NCI-H524 treated with DMSO at 0.1 percent for 48 hours (cell line): ENCODE measurements around the gene NTF3.

Source experiments
- DNase-seq: peaks from one replicate; lab custom pipeline; 2025; lab: John Stamatoyannopoulos, UW

The NTF3 gene

DNA sequence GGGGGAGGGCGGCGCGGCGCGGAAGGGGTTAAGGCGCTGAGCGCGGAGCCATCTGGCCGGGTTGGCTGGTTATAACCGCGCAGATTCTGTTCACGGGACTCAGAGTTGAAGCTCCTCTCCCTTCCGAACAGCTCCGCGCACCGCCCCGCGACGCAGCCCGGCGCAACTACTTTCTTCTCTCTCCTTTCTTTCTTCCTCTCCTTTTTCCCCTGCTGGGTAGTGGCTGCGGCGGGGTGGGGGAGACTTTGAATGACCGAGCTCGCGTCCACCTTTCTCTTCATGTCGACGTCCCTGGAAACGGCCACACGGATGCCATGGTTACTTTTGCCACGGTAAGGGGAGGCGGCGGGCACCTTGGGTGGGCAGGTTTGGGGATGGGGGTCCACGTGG lies at the start of gene NTF3:
Gene NTF3, plus strand, starts transcription at position 98 of the 390 bp plus-strand sequence. Its CDS starts 217 bp downstream, at position 315.
- no peak for DNase-seq

DNA sequence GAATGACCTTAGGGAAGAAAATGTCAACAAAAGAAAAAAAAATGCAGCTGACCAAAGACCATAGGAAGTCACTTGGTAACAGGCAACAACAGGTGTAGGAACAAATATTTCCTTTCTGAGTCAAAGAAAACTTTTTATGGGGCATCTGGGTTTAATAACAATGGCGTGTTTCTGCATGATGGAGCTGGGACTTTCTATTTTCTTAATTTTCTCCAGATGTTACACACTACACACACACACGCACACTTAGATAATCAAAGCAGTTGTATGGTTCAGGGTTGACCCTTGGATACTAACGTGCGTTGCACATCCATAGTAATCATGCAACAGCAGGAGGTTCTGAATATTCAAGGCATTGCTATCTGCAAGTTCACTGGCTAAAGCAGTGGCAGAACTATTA lies 47.9 kb upstream of the NTF3 start:
- DNase-seq = no peak

- DNase-seq = no peak
Measured at GRCh38 chr12:5388581-5389535, 43.0 kb upstream of the NTF3 start.

DNA sequence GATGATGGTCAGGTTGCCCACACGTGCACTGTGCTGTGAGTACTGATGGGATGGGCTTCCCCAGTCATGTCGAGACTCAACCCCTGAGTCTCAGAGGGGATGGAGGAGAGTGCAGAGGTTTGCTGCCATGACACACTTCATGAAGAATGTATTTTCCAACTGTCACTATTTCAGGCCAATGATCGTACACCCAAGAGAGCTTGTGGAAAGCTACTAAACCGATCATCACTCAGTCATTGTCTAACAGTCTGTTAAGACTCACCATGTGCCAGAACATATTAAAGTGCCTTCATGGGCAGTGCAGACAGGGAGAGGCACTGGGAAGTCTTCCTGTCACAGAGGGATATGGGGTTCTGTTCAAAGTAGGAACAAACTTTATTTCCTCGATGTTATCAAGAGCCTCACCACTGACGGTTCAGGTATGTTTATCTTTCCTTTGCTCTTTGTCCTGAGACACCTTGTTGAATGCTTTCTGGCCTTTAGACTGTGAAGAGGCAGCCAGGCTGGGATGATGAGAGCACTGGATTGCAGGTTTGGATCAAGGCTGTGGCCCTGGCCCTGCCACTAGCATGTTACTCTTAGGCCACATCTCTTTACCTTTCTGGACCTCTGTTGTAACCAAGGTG lies 41.6 kb upstream of the NTF3 start:
- no peak for DNase-seq

GRCh38 chr12:5391653-5392052 lies 40.3 kb upstream of the NTF3 start:
- DNase-seq = no peak

- no peak for DNase-seq
Measured at GRCh38 chr12:5392961-5393360, 38.9 kb upstream of the NTF3 start.

DNA sequence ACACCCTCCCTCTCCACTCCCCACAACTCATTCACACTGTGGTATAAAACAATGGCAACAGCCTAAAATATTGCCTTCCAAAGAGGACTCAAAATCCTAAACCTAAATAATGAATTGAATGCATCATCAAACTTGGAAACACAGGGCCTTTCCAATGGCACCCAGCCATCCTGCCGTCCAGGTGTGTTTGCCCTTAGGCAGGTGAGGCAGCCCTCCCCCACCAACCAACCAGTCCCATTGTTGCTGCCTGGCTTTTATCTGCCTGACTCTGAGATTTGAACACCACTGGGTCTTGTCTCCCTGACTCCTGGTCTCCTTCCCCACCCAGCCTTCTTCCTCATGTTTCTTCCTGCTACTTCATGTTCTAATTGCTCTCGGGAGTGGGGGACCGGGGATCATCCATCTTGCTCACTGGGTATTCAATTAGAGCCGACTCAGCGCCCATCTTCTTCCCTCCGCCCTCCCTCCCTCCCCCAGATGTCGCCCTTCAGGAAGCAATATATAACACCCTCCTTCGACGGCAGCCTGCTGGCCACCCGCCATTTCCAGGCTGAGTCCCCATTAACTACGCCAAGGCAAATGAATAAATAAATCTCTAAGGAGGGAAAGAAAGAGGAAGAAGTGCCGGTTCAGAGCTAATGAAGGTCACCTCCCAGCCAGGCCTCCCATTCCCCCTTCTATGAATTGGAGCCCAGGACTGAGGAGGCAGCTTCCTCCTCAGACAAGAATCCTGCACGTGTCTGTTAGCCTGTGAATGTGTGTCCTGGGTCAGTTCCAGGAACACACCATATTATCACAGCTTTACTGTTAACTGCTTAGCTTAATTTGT lies 36.3 kb upstream of the NTF3 start:
- DNase-seq = no peak

- DNase-seq = no peak
Measured at GRCh38 chr12:5396541-5396940, 35.4 kb upstream of the NTF3 start.

GRCh38 chr12:5399266-5399665 lies 32.6 kb upstream of the NTF3 start:
- no peak for DNase-seq

DNA sequence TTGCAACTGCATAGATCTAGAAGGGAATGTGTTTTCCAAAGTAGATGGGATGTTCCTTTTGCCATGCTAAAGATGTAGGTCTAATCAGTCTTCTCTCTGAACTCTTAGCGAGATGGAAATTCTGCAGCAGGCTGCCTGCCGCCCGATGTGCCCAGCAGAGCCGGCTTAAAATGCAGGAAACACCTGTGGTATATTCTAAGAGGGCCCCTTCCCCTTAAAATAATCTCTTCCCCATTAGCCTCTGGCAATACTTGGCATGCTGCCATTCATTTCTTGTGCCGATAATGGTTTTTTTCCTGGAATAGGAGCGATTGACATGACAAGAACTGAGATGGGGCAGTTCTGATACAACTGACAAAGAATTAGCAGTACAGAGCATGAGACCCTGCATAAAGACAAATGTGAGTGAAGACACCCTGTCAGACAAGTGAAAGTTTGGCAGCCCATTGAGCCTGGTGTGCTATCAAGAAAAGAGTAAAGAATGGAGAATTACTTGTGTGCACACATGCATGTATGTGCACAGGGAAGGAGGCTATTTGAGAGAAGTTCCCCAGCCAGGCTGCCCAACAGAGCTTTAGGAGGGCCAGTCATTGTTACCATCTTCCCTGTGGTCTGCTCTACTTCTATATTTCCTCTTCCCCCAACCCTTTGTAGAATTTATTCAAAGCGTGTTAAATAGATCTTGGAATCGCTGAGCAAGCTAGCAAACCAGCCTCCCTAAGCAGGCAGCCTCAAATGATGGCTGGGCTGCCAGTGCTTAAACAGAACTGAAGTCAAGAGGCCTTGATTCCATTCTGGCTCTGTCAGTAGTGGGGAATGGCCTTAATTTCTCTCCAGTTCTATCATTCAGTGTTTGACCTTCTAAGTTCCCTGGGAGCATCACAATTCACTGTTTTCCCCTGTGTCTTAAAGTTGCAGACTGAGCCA lies 29.6 kb upstream of the NTF3 start:
- no peak for DNase-seq

GRCh38 chr12:5403411-5403810 lies 28.5 kb upstream of the NTF3 start:
- no peak for DNase-seq

DNA sequence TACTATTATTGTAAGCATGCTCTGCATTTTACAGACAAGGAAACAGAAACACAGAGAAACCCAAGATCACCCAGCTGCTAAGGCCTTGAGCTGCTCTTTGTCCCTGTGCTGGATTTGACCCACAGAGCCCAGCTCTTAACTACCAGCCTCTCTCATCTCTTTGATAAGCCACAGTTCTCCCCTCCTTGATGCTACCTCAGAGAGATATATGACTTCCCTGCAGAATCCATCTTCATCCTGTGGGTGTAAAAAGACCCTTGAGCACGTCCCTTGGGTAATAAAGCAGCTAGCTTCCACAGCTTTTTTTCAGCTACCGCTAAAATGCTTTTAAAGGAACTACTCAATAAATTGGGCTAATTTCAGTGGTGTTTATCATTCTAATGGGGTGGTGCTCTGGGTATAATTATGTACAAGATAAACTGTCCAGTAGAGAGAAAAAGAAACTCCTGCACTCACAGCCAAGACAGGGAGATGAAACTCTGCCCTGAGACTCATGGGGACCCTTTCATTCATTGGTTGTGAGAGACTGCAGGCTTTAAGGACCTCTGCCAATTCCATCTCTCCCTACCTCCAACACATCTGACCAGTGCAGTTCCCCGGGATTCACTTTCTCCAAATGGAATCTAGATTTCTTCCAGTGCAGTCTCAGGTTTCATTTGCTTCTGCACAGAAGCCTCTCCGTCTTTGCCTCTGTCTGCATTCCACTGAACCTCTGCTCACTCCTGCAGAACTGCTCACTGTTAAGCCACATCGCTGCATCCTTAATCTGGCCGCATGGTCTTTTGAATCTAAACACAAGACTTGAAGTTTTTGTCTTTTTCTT lies 24.7 kb upstream of the NTF3 start:
- DNase-seq = no peak

GRCh38 chr12:5409619-5410018 lies 22.3 kb upstream of the NTF3 start:
- no peak for DNase-seq

DNA sequence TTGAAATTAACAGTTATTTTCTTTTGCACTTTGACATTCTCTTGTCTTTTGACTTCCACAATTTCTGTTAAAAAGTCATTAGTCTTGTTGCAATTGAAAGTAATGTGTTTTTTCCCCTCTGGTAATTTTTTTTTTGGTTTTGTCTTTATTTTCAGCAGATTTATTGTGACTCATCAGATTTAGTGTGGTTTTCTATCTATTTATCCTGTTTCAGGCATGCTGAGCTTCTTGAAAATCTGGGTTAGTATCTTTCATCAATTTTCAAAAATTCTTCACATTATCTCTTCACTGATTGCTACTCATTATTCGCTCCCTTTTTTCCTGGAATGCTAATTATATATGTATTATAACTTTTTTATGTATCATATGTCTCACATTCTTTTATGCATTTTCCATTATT lies 15.3 kb upstream of the NTF3 start:
- DNase-seq = no peak

DNA sequence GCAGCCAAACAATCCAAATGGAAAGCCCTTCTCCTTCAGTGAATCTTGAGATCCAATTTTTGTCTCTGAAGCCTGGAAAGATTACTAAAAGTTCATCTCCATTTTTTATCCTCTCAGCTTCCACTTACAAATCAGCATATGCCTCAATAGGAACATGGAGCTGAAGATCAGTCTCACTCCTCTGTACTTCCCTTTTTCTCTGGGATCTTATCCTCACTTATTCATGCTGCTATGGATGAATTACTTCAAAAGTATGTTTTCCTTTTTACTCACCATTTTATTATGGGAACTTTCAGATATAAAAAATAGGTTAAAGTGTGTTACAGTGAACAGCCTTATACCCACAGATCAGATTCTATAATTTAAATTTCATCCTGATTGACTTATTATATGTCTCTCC lies 14.4 kb upstream of the NTF3 start:
- DNase-seq = no peak

GRCh38 chr12:5428332-5429221 lies 3.3 kb upstream of the NTF3 start:
- no peak for DNase-seq

GRCh38 chr12:5429741-5430557 lies 2.0 kb upstream of the NTF3 start:
- DNase-seq = no peak
